Measurements from ENCODE around the gene CST6.

The CST6 gene

GRCh38 chr11:66013762-66014100 lies 1.9 kb downstream of the CST6 start:
- H2BK5ac ChIP-seq (ENCODE audit: low read depth, low read length, poor library complexity, severe bottlenecking): no peak overlapping the region
- H4K91ac ChIP-seq (ENCODE audit: low read length): no peak overlapping the region
- H2BK12ac ChIP-seq (ENCODE audit: low read length in 2 of 2): no peak overlapping the region
- H2BK15ac ChIP-seq (ENCODE audit: low read depth, poor library complexity, severe bottlenecking): no peak overlapping the region
- peaks cover 4 to 20% of the 10 kb centered on the region in 2 experiments for H3K27me3 ChIP-seq (ENCODE audit: control insufficient read depth in 1 of 2, insufficient read depth in 1 of 2, low read length in 2 of 2)
- no peaks in the 10 kb centered on the region for H3K9me3 ChIP-seq (ENCODE audit: control insufficient read depth, low read length)
- H2AFZ ChIP-seq (ENCODE audit: low read depth, low read length): no peak overlapping the region
- no peak overlapping the region for H3K4me2 ChIP-seq (ENCODE audit: low read length, poor library complexity, severe bottlenecking)
- WGBS: 73% methylated on average over 7 of the region's 7 CpGs
- no peak overlapping the region for H4K8ac ChIP-seq (ENCODE audit: low read length)
- H3K18ac ChIP-seq (ENCODE audit: low read depth in 1 of 2, low read length in 2 of 2): no peak overlapping the region
- no peak overlapping the region for H3K4me3 ChIP-seq (ENCODE audit: insufficient read depth in 1 of 2, low read depth in 1 of 2, low read length in 2 of 2)
- no peak overlapping the region for H2AK5ac ChIP-seq (ENCODE audit: low read length, severe bottlenecking)
- no peak for DNase-seq
- H2BK120ac ChIP-seq (ENCODE audit: low read depth, low read length): no peak overlapping the region
- peaks cover 28% of the 10 kb centered on the region for H3K4me1 ChIP-seq (ENCODE audit: control insufficient read depth, insufficient read depth, low read depth, low read length)
- H3K27ac ChIP-seq (ENCODE audit: low read length, poor library complexity, severe bottlenecking): no peak overlapping the region
- no peaks in the 10 kb centered on the region for H3K36me3 ChIP-seq (ENCODE audit: control insufficient read depth in 1 of 2, insufficient read depth in 2 of 2, low read depth in 1 of 2, low read length in 2 of 2)
- H3K23ac ChIP-seq (ENCODE audit: low read length in 2 of 2): no peak overlapping the region
- H3K79me1 ChIP-seq (replicated peaks; ENCODE audit: low read length, poor library complexity, severe bottlenecking): no peaks in the 10 kb centered on the region
- H3K9ac ChIP-seq (ENCODE audit: low read length): no peak overlapping the region
- no peak overlapping the region for H3K4ac ChIP-seq (ENCODE audit: low read depth in 1 of 2, low read length in 2 of 2)
- H3K14ac ChIP-seq (ENCODE audit: low read length in 2 of 2): no peak overlapping the region

GRCh38 chr11:66014804-66015453 lies 3.1 kb downstream of the CST6 start:
- peaks cover 4 to 20% of the 10 kb centered on the region in 2 experiments for H3K27me3 ChIP-seq (ENCODE audit: control insufficient read depth in 1 of 2, insufficient read depth in 1 of 2, low read length in 2 of 2)
- H3K4ac ChIP-seq (ENCODE audit: low read depth in 1 of 2, low read length in 2 of 2): peak overlapping the region; percentile 40 to 46
- H3K4me3 ChIP-seq (ENCODE audit: insufficient read depth in 1 of 2, low read depth in 1 of 2, low read length in 2 of 2): no peak overlapping the region
- peak overlapping the region; percentile 91 for H4K8ac ChIP-seq (ENCODE audit: low read length)
- no peak overlapping the region for H2BK5ac ChIP-seq (ENCODE audit: low read depth, low read length, poor library complexity, severe bottlenecking)
- no peak for DNase-seq
- H3K79me1 ChIP-seq (replicated peaks; ENCODE audit: low read length, poor library complexity, severe bottlenecking): no peaks in the 10 kb centered on the region
- no peak overlapping the region for H3K27ac ChIP-seq (ENCODE audit: low read length, poor library complexity, severe bottlenecking)
- no peak overlapping the region for H2BK12ac ChIP-seq (ENCODE audit: low read length in 2 of 2)
- peak overlapping the region; percentile 14 to 37 for H3K18ac ChIP-seq (ENCODE audit: low read depth in 1 of 2, low read length in 2 of 2)
- H3K23ac ChIP-seq (ENCODE audit: low read length in 2 of 2): no peak overlapping the region
- H3K9me3 ChIP-seq (ENCODE audit: control insufficient read depth, low read length): no peaks in the 10 kb centered on the region
- peak overlapping the region; percentile 70 for H4K91ac ChIP-seq (ENCODE audit: low read length)
- H3K4me1 ChIP-seq (ENCODE audit: control insufficient read depth, insufficient read depth, low read depth, low read length): peaks cover 27% of the 10 kb centered on the region
- no peak overlapping the region for H3K14ac ChIP-seq (ENCODE audit: low read length in 2 of 2)
- H2AFZ ChIP-seq (ENCODE audit: low read depth, low read length): no peak overlapping the region
- no peak overlapping the region for H3K9ac ChIP-seq (ENCODE audit: low read length)
- no peak overlapping the region for H3K4me2 ChIP-seq (ENCODE audit: low read length, poor library complexity, severe bottlenecking)
- H3K36me3 ChIP-seq (ENCODE audit: control insufficient read depth in 1 of 2, insufficient read depth in 2 of 2, low read depth in 1 of 2, low read length in 2 of 2): no peaks in the 10 kb centered on the region
- no peak overlapping the region for H2BK15ac ChIP-seq (ENCODE audit: low read depth, poor library complexity, severe bottlenecking)
- WGBS: 94% methylated on average over 6 of the region's 6 CpGs
- peak overlapping the region; percentile 47 for H2AK5ac ChIP-seq (ENCODE audit: low read length, severe bottlenecking)
- no peak overlapping the region for H2BK120ac ChIP-seq (ENCODE audit: low read depth, low read length)

- Histone ChIP-seq H3K4me3 (ENCODE audit: insufficient read depth in 1 of 2, low read depth in 1 of 2, low read length in 2 of 2) (no peak overlapping the region), H3K36me3 (ENCODE audit: control insufficient read depth in 1 of 2, insufficient read depth in 2 of 2, low read depth in 1 of 2, low read length in 2 of 2) (no peaks in the 10 kb centered on the region), H4K8ac (ENCODE audit: low read length) (peak overlapping the region; percentile 91), H2BK15ac (ENCODE audit: low read depth, poor library complexity, severe bottlenecking) (no peak overlapping the region), H2BK5ac (ENCODE audit: low read depth, low read length, poor library complexity, severe bottlenecking) (no peak overlapping the region), H3K9ac (ENCODE audit: low read length) (no peak overlapping the region), H2AK5ac (ENCODE audit: low read length, severe bottlenecking) (no peak overlapping the region), H2BK120ac (ENCODE audit: low read depth, low read length) (no peak overlapping the region), H3K4me1 (ENCODE audit: control insufficient read depth, insufficient read depth, low read depth, low read length) (peaks cover 27% of the 10 kb centered on the region), H3K23ac (ENCODE audit: low read length in 2 of 2) (no peak overlapping the region), H3K9me3 (ENCODE audit: control insufficient read depth, low read length) (no peaks in the 10 kb centered on the region), H4K91ac (ENCODE audit: low read length) (peak overlapping the region; percentile 70), H3K18ac (ENCODE audit: low read depth in 1 of 2, low read length in 2 of 2) (peak overlapping the region in 1 of 2 experiments; percentile 37), H3K27me3 (ENCODE audit: control insufficient read depth in 1 of 2, insufficient read depth in 1 of 2, low read length in 2 of 2) (peaks cover 4 to 20% of the 10 kb centered on the region in 2 experiments), H3K14ac (ENCODE audit: low read length in 2 of 2) (no peak overlapping the region), H2BK12ac (ENCODE audit: low read length in 2 of 2) (no peak overlapping the region), H3K4me2 (ENCODE audit: low read length, poor library complexity, severe bottlenecking) (no peak overlapping the region), H2AFZ (ENCODE audit: low read depth, low read length) (no peak overlapping the region), H3K79me1 (replicated peaks; ENCODE audit: low read length, poor library complexity, severe bottlenecking) (no peaks in the 10 kb centered on the region), H3K27ac (ENCODE audit: low read length, poor library complexity, severe bottlenecking) (no peak overlapping the region), H3K4ac (ENCODE audit: low read depth in 1 of 2, low read length in 2 of 2) (peak overlapping the region in 1 of 2 experiments; percentile 35)
- 47% methylated on average over 7 of the region's 7 CpGs for WGBS
- DNase-seq: no peak
Measured at GRCh38 chr11:66015454-66015881, 3.7 kb downstream of the CST6 start.

GRCh38 chr11:66015936-66016792 lies 4.4 kb downstream of the CST6 start:
- Histone ChIP-seq H4K8ac (ENCODE audit: low read length) (peak overlapping the region; percentile 39), H2AK5ac (ENCODE audit: low read length, severe bottlenecking) (peak overlapping the region; percentile 18), H3K36me3 (ENCODE audit: control insufficient read depth in 1 of 2, insufficient read depth in 2 of 2, low read depth in 1 of 2, low read length in 2 of 2) (no peaks in the 10 kb centered on the region), H3K9ac (ENCODE audit: low read length) (no peak overlapping the region), H3K23ac (ENCODE audit: low read length in 2 of 2) (no peak overlapping the region), H2BK15ac (ENCODE audit: low read depth, poor library complexity, severe bottlenecking) (peak overlapping the region; percentile 2), H2BK12ac (ENCODE audit: low read length in 2 of 2) (peak overlapping the region in 1 of 2 experiments; percentile 4), H3K27ac (ENCODE audit: low read length, poor library complexity, severe bottlenecking) (no peak overlapping the region), H2BK120ac (ENCODE audit: low read depth, low read length) (no peak overlapping the region), H3K27me3 (ENCODE audit: control insufficient read depth in 1 of 2, insufficient read depth in 1 of 2, low read length in 2 of 2) (peaks cover 4 to 20% of the 10 kb centered on the region in 2 experiments), H3K4me3 (ENCODE audit: insufficient read depth in 1 of 2, low read depth in 1 of 2, low read length in 2 of 2) (no peak overlapping the region), H3K18ac (ENCODE audit: low read depth in 1 of 2, low read length in 2 of 2) (peak overlapping the region; percentile 28 to 44), H4K91ac (ENCODE audit: low read length) (peak overlapping the region; percentile 56), H3K79me1 (replicated peaks; ENCODE audit: low read length, poor library complexity, severe bottlenecking) (no peaks in the 10 kb centered on the region), H3K4ac (ENCODE audit: low read depth in 1 of 2, low read length in 2 of 2) (peak overlapping the region in 1 of 2 experiments; percentile 35), H3K4me2 (ENCODE audit: low read length, poor library complexity, severe bottlenecking) (no peak overlapping the region), H3K14ac (ENCODE audit: low read length in 2 of 2) (no peak overlapping the region), H2BK5ac (ENCODE audit: low read depth, low read length, poor library complexity, severe bottlenecking) (no peak overlapping the region), H2AFZ (ENCODE audit: low read depth, low read length) (no peak overlapping the region), H3K9me3 (ENCODE audit: control insufficient read depth, low read length) (no peaks in the 10 kb centered on the region), H3K4me1 (ENCODE audit: control insufficient read depth, insufficient read depth, low read depth, low read length) (peaks cover 34% of the 10 kb centered on the region)
- DNase-seq: no peak
- 92% methylated on average over 18 of the region's 18 CpGs for WGBS

All from mesenchymal stem cell (in vitro differentiated cells and primary cell).